WTC11 (cell line): ENCODE data around the gene FMC1. TPM values are rescaled to one million over a fixed set of nuclear protein-coding genes. Genes with fewer than 3 reads are reported as not detected.

Experiments used
- ATAC-seq: fragments of 200-7000 bp; cut with Tn5 transposase; 2 replicates; pipeline ENCODE4 v1.10.0; 2021; ENCODE audit warnings: mild to moderate bottlenecking, moderate library complexity
- CTCF ChIA-PET: fragments of 300-600 bp; sonication (Branson Sonifier 250); formaldehyde crosslinking; loops from one replicate; lab custom pipeline; 2021; ENCODE audit warnings: antibody characterized with exemption; lab: Charles Lee
- POLR2A ChIA-PET: fragments of 350-600 bp; sonication (Branson Sonifier 250); formaldehyde crosslinking; loops from one replicate; lab custom pipeline; 2021; ENCODE audit warnings: antibody characterized with exemption; lab: Charles Lee
- DNase-seq: peaks from one replicate; pipeline ENCODE4 v3.0.0; 2021; ENCODE audit warnings: low spot score
- H3K27ac Mint-ChIP-seq: 2 replicates; pipeline ENCODE4 v1.8.0; 2021; ENCODE audit warnings: mixed read lengths
- H3K27me3 Mint-ChIP-seq: 2 replicates; pipeline ENCODE4 v1.8.0; 2021; ENCODE audit warnings: low read depth, mild to moderate bottlenecking, moderate library complexity, mixed read lengths
- H3K36me3 Mint-ChIP-seq: 2 replicates; pipeline ENCODE4 v1.8.0; 2021; ENCODE audit warnings: mixed read lengths
- H3K4me1 Mint-ChIP-seq: 2 replicates; pipeline ENCODE4 v1.8.0; 2022; ENCODE audit warnings: mixed read lengths
- H3K4me3 Mint-ChIP-seq: 2 replicates; pipeline ENCODE4 v1.8.0; 2021; ENCODE audit warnings: mild to moderate bottlenecking, moderate library complexity, mixed read lengths
- H3K9me3 Mint-ChIP-seq: 2 replicates; pipeline ENCODE4 v1.8.0; 2021; ENCODE audit warnings: mixed read lengths
- ATF2 ChIP-seq: sonication (generic); formaldehyde crosslinking; IDR thresholded peaks from 2 replicates; pipeline ENCODE4 v1.8.1; 2022; ENCODE audit warnings: low read depth, missing genetic modification reagents, borderline replicate concordance
- ELF4 ChIP-seq: sonication (generic); formaldehyde crosslinking; IDR thresholded peaks from 2 replicates; pipeline ENCODE4 v1.8.1; 2022; ENCODE audit warnings: low read depth, mild to moderate bottlenecking, moderate library complexity, missing genetic modification reagents
- FOXJ3 ChIP-seq: sonication (generic); formaldehyde crosslinking; IDR thresholded peaks from 2 replicates; pipeline ENCODE4 v1.9.0; 2021; ENCODE audit warnings: missing genetic modification reagents, mild to moderate bottlenecking, borderline replicate concordance
- FOXP4 ChIP-seq: sonication (generic); formaldehyde crosslinking; IDR thresholded peaks from 2 replicates; pipeline ENCODE4 v1.8.0; 2022; ENCODE audit warnings: mild to moderate bottlenecking, missing genetic modification reagents
- GABPB1 ChIP-seq: sonication (generic); formaldehyde crosslinking; IDR thresholded peaks from 2 replicates; pipeline ENCODE4 v1.8.1; 2023; ENCODE audit warnings: mild to moderate bottlenecking, missing genetic modification reagents
- KAT7 ChIP-seq: sonication (generic); formaldehyde crosslinking; IDR thresholded peaks from 2 replicates; pipeline ENCODE4 v1.8.1; 2023; ENCODE audit warnings: missing genetic modification reagents, mild to moderate bottlenecking, borderline replicate concordance
- MAX ChIP-seq: sonication (generic); formaldehyde crosslinking; IDR thresholded peaks from 2 replicates; pipeline ENCODE4 v1.8.0; 2022; ENCODE audit warnings: mild to moderate bottlenecking, missing genetic modification reagents
- MXD4 ChIP-seq: fragments of 250-450 bp; sonication (Bioruptor Pico); IDR thresholded peaks from 2 replicates; pipeline ENCODE4 v1.8.0; 2021; ENCODE audit warnings: mild to moderate bottlenecking, moderate library complexity, borderline replicate concordance
- MYBL2 ChIP-seq: sonication (generic); formaldehyde crosslinking; IDR thresholded peaks from 2 replicates; pipeline ENCODE4 v1.8.1; 2023; ENCODE audit warnings: mild to moderate bottlenecking, moderate library complexity, missing genetic modification reagents
- NFYB ChIP-seq: sonication (generic); formaldehyde crosslinking; conservative IDR thresholded peaks from 2 replicates; pipeline ENCODE4 v1.8.0; 2022; ENCODE audit warnings: low read depth, missing genetic modification reagents
- RELA ChIP-seq: sonication (generic); formaldehyde crosslinking; IDR thresholded peaks from 2 replicates; pipeline ENCODE4 v1.8.1; 2022; ENCODE audit warnings: missing genetic modification reagents, mild to moderate bottlenecking, borderline replicate concordance
- SOX15 ChIP-seq: fragments of 250-450 bp; sonication (Bioruptor Pico); IDR thresholded peaks from 2 replicates; pipeline ENCODE4 v1.9.0; 2021; ENCODE audit warnings: mild to moderate bottlenecking
- SP1 ChIP-seq: sonication (generic); formaldehyde crosslinking; conservative IDR thresholded peaks from 2 replicates; pipeline ENCODE4 v1.8.1; 2022; ENCODE audit warnings: missing genetic modification reagents
- TCF7 ChIP-seq: sonication (generic); formaldehyde crosslinking; IDR thresholded peaks from 2 replicates; pipeline ENCODE4 v1.8.0; 2022; ENCODE audit warnings: mild to moderate bottlenecking, low read depth, missing genetic modification reagents, moderate library complexity
- TEAD4 ChIP-seq: sonication (generic); formaldehyde crosslinking; IDR thresholded peaks from 2 replicates; pipeline ENCODE4 v1.8.0; 2022; ENCODE audit warnings: mild to moderate bottlenecking, missing genetic modification reagents
- USF2 ChIP-seq: sonication (generic); formaldehyde crosslinking; IDR thresholded peaks from 2 replicates; pipeline ENCODE4 v1.8.1; 2023; ENCODE audit warnings: mild to moderate bottlenecking, missing genetic modification reagents, moderate library complexity
- ZBTB21 ChIP-seq: sonication (generic); formaldehyde crosslinking; IDR thresholded peaks from 2 replicates; pipeline ENCODE4 v1.8.1; 2023; ENCODE audit warnings: mild to moderate bottlenecking, missing genetic modification reagents, borderline replicate concordance
- ZNF121 ChIP-seq: sonication (generic); formaldehyde crosslinking; IDR thresholded peaks from 2 replicates; pipeline ENCODE4 v1.8.0; 2023; ENCODE audit warnings: missing genetic modification reagents
- total RNA-seq: library from RNA; stranded (reverse); gene quantifications from 3 replicates; pipeline ENCODE4 v1.2.3, GENCODE V29; 2021
- TF ChIP-seq, protein P1 (sequence below): sonication (generic); formaldehyde crosslinking; IDR thresholded peaks from 2 replicates; pipeline ENCODE4 v1.8.0; 2022; ENCODE audit warnings: mild to moderate bottlenecking, missing genetic modification reagents
- TF ChIP-seq, protein P2 (sequence below): fragments of 250-450 bp; sonication (Bioruptor Pico); IDR thresholded peaks from 2 replicates; pipeline ENCODE4 v1.9.0; 2021; ENCODE audit warnings: mild to moderate bottlenecking

The FMC1 gene
- total RNA-seq, 1 experiment from 2014 or later: 16.3 TPM

GRCh38 chr7:139299296-139299695, 41.8 kb upstream of the FMC1 start (continued):
- TF ChIP-seq ATF2: no peak

GRCh38 chr7:139300390-139300789, 40.7 kb upstream of the FMC1 start:
- no peak overlapping the region for H3K27ac Mint-ChIP-seq
- DNase-seq (no peak), ATAC-seq (no peak)
- ChIA-PET POLR2A (no interaction called here), CTCF (no interaction called here)
- H3K27me3 Mint-ChIP-seq: no peaks in the 10 kb centered on the region
- H3K4me1 Mint-ChIP-seq: peaks cover 8% of the 10 kb centered on the region
- TF ChIP-seq TEAD4 (CRISPR knock-in tag): no peak
- TF ChIP-seq FOXP4 (CRISPR knock-in tag): no peak
- no peak for TF ChIP-seq GABPB1 (CRISPR knock-in tag)
- TF ChIP-seq, protein P1, sequence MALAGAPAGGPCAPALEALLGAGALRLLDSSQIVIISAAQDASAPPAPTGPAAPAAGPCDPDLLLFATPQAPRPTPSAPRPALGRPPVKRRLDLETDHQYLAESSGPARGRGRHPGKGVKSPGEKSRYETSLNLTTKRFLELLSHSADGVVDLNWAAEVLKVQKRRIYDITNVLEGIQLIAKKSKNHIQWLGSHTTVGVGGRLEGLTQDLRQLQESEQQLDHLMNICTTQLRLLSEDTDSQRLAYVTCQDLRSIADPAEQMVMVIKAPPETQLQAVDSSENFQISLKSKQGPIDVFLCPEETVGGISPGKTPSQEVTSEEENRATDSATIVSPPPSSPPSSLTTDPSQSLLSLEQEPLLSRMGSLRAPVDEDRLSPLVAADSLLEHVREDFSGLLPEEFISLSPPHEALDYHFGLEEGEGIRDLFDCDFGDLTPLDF (CRISPR knock-in tag): no peak
- TF ChIP-seq ZBTB21 (CRISPR knock-in tag): no peak
- TF ChIP-seq SOX15: no peak
- TF ChIP-seq, protein P2, sequence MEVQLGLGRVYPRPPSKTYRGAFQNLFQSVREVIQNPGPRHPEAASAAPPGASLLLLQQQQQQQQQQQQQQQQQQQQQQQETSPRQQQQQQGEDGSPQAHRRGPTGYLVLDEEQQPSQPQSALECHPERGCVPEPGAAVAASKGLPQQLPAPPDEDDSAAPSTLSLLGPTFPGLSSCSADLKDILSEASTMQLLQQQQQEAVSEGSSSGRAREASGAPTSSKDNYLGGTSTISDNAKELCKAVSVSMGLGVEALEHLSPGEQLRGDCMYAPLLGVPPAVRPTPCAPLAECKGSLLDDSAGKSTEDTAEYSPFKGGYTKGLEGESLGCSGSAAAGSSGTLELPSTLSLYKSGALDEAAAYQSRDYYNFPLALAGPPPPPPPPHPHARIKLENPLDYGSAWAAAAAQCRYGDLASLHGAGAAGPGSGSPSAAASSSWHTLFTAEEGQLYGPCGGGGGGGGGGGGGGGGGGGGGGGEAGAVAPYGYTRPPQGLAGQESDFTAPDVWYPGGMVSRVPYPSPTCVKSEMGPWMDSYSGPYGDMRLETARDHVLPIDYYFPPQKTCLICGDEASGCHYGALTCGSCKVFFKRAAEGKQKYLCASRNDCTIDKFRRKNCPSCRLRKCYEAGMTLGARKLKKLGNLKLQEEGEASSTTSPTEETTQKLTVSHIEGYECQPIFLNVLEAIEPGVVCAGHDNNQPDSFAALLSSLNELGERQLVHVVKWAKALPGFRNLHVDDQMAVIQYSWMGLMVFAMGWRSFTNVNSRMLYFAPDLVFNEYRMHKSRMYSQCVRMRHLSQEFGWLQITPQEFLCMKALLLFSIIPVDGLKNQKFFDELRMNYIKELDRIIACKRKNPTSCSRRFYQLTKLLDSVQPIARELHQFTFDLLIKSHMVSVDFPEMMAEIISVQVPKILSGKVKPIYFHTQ: no peak
- TF ChIP-seq MYBL2 (CRISPR knock-in tag): no peak
- no peak for TF ChIP-seq ELF4
- no peak for TF ChIP-seq NFYB (CRISPR knock-in tag)
- no peak for TF ChIP-seq MXD4
- no peak for TF ChIP-seq SP1
- TF ChIP-seq FOXJ3 (CRISPR knock-in tag): no peak
- no peak for TF ChIP-seq RELA
- no peak for TF ChIP-seq TCF7 (CRISPR knock-in tag)
- TF ChIP-seq KAT7 (CRISPR knock-in tag): no peak
- TF ChIP-seq USF2 (CRISPR knock-in tag): no peak
- TF ChIP-seq MAX: no peak
- TF ChIP-seq ZNF121 (CRISPR knock-in tag): no peak
- peaks cover 20% of the 10 kb centered on the region for H3K36me3 Mint-ChIP-seq
- no peaks in the 10 kb centered on the region for H3K9me3 Mint-ChIP-seq
- no peak overlapping the region for H3K4me3 Mint-ChIP-seq
